MM.1S (cell line): ENCODE measurements around the gene MRPS24.

Source experiments
- DNase-seq: peaks from one replicate; pipeline ENCODE4 v3.0.0-alpha.2; 2015
- H2AFZ ChIP-seq: fragments of 300-600 bp; sonication (generic); 2 replicates; pipeline ENCODE4 v1.6.0; 2016; ENCODE audit warnings: antibody characterized with exemption, low read length
- H3F3A ChIP-seq: fragments of 300-600 bp; sonication (generic); 2 replicates; pipeline ENCODE4 v1.6.1; 2016; ENCODE audit warnings: mild to moderate bottlenecking, antibody characterized with exemption, low read length, moderate library complexity, mixed read lengths; ENCODE audit not compliant: insufficient read depth
- H3K27ac ChIP-seq: fragments of 300-600 bp; sonication (generic); 2 replicates; pipeline ENCODE4 v1.5.1; 2016; ENCODE audit warnings: mild to moderate bottlenecking, low read length
- H3K27me3 ChIP-seq: fragments of 300-600 bp; sonication (generic); replicated peaks from 2 replicates; pipeline ENCODE4 v1.6.0; 2016; ENCODE audit warnings: low read length; ENCODE audit not compliant: insufficient read depth
- H3K36me3 ChIP-seq: fragments of 300-600 bp; sonication (generic); replicated peaks from 2 replicates; pipeline ENCODE4 v1.6.1; 2016; ENCODE audit warnings: mild to moderate bottlenecking, low read length, mixed read lengths; ENCODE audit not compliant: insufficient read depth
- H3K4me1 ChIP-seq: fragments of 300-600 bp; sonication (generic); 2 replicates; pipeline ENCODE4 v1.6.1; 2016; ENCODE audit warnings: low read length, mixed read lengths
- H3K4me2 ChIP-seq: fragments of 300-600 bp; sonication (generic); 2 replicates; pipeline ENCODE4 v1.6.0; 2016; ENCODE audit warnings: low read depth, low read length
- H3K4me3 ChIP-seq: fragments of 300-600 bp; sonication (generic); 2 replicates; pipeline ENCODE4 v1.5.1; 2016; ENCODE audit warnings: low read length, mixed read lengths
- H3K79me2 ChIP-seq: fragments of 300-600 bp; sonication (generic); 2 replicates; pipeline ENCODE4 v1.6.1; 2016; ENCODE audit warnings: mixed run types, low read length, mixed read lengths
- H3K9ac ChIP-seq: fragments of 300-600 bp; sonication (generic); 2 replicates; pipeline ENCODE4 v1.6.1; 2016; ENCODE audit warnings: low read length, mixed read lengths
- H3K9me2 ChIP-seq: fragments of 300-600 bp; sonication (generic); replicated peaks from 2 replicates; pipeline ENCODE4 v1.6.1; 2016; ENCODE audit warnings: mild to moderate bottlenecking, low read length, mixed read lengths; ENCODE audit not compliant: insufficient read depth
- H3K9me3 ChIP-seq: fragments of 300-600 bp; sonication (generic); replicated peaks from 2 replicates; pipeline ENCODE4 v1.6.1; 2016; ENCODE audit warnings: mild to moderate bottlenecking, low read length, mixed read lengths; ENCODE audit not compliant: insufficient read depth
- H4K20me1 ChIP-seq: fragments of 300-600 bp; sonication (generic); 2 replicates; pipeline ENCODE4 v1.6.1; 2016; ENCODE audit warnings: mild to moderate bottlenecking, low read length, moderate library complexity, mixed read lengths; ENCODE audit not compliant: insufficient read depth
- EZH2 ChIP-seq: fragments of 300-600 bp; sonication (generic); optimal IDR thresholded peaks from 2 replicates; pipeline ENCODE3; 2017; ENCODE audit warnings: low read depth, mild to moderate bottlenecking, antibody characterized with exemption, low read length, mixed read lengths
- EZH2phosphoT487 ChIP-seq: fragments of 300-600 bp; sonication (generic); IDR thresholded peaks from 2 replicates; pipeline ENCODE4 v1.6.1; 2018; ENCODE audit warnings: antibody characterized with exemption, low read length
- TF ChIP-seq, protein P1 (sequence below): fragments of 300-600 bp; sonication (generic); IDR thresholded peaks from 2 replicates; pipeline ENCODE4 v1.5.1; 2016; ENCODE audit warnings: antibody characterized with exemption, low read length, mixed read lengths

The MRPS24 gene

DNA sequence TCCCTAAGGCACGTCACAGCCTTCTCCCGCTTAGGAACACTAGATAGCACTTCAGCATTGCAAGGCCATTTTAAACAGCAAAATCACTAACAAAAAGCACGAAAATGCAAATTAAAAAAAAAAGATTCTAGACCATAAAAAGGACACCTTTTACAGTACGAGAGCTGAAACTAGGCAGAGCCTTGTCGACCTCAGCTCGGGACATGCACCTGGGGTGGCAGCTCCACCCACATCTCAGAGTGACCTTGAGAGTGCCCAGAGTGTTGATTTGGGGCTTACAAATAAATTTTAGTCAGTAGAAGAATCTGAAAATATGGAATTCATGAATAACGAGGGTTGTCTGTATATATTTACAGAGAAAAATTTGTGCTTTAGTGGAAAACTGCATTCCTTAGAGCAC, 1.1 kb downstream of the MRPS24 start:
- Histone ChIP-seq H3K27me3 (no peaks in the 10 kb centered on the region), H3F3A (peaks cover 25% of the 10 kb centered on the region), H3K9me3 (no peaks in the 10 kb centered on the region), H2AFZ (no peak overlapping the region), H3K4me1 (peaks cover 7% of the 10 kb centered on the region; the same call in 1 of the 2 replicates), H3K9ac (peak overlapping the region; percentile 72), H3K36me3 (peaks cover 11% of the 10 kb centered on the region), H3K4me3 (peak overlapping the region; percentile 73), H3K4me2 (peak overlapping the region; percentile 72), H3K79me2 (peaks cover 23% of the 10 kb centered on the region), H3K9me2 (no peaks in the 10 kb centered on the region), H3K27ac (peak overlapping the region; percentile 83), H4K20me1 (no peaks in the 10 kb centered on the region)
- no peak for TF ChIP-seq EZH2
- no peak for TF ChIP-seq EZH2phosphoT487
- peak; percentile 87 for DNase-seq

DNA sequence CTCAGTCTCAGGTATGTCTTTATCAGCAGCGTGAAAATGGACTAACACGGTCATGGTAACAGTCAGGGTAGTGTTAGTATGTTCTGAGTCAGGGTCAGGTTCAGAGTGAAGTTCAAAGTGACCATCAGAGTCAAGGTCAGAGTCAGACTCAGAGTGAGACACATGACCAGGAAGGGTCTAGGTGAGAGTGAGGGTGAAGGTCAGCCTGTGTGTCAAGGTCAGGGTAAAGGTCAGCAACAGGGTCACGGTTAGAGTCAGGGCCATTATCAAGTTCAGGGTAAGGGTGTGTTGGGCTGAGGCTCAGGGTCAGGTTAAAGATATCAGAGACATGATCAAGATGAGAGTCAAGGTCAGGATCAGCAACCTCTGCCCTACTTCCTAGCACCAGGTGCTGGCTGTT, 4.0 kb downstream of the MRPS24 start:
- H3K27me3 ChIP-seq: no peaks in the 10 kb centered on the region
- no peaks in the 10 kb centered on the region for H3K9me3 ChIP-seq
- no peak overlapping the region for H3K4me2 ChIP-seq
- no peak overlapping the region for H3K4me3 ChIP-seq
- H3K9me2 ChIP-seq: no peaks in the 10 kb centered on the region
- H2AFZ ChIP-seq: no peak overlapping the region
- H3K27ac ChIP-seq: no peak overlapping the region
- H3K36me3 ChIP-seq: peaks cover 11% of the 10 kb centered on the region
- H3K4me1 ChIP-seq: peaks cover 7% of the 10 kb centered on the region; the same call in 1 of the 2 replicates
- TF ChIP-seq EZH2 (no peak), EZH2phosphoT487 (no peak)
- TF ChIP-seq, protein P1, sequence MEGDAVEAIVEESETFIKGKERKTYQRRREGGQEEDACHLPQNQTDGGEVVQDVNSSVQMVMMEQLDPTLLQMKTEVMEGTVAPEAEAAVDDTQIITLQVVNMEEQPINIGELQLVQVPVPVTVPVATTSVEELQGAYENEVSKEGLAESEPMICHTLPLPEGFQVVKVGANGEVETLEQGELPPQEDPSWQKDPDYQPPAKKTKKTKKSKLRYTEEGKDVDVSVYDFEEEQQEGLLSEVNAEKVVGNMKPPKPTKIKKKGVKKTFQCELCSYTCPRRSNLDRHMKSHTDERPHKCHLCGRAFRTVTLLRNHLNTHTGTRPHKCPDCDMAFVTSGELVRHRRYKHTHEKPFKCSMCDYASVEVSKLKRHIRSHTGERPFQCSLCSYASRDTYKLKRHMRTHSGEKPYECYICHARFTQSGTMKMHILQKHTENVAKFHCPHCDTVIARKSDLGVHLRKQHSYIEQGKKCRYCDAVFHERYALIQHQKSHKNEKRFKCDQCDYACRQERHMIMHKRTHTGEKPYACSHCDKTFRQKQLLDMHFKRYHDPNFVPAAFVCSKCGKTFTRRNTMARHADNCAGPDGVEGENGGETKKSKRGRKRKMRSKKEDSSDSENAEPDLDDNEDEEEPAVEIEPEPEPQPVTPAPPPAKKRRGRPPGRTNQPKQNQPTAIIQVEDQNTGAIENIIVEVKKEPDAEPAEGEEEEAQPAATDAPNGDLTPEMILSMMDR: no peak
- H4K20me1 ChIP-seq: no peaks in the 10 kb centered on the region
- no peak overlapping the region for H3K9ac ChIP-seq
- no peak for DNase-seq
- H3K79me2 ChIP-seq: peaks cover 23% of the 10 kb centered on the region
- H3F3A ChIP-seq: peaks cover 19% of the 10 kb centered on the region

DNA sequence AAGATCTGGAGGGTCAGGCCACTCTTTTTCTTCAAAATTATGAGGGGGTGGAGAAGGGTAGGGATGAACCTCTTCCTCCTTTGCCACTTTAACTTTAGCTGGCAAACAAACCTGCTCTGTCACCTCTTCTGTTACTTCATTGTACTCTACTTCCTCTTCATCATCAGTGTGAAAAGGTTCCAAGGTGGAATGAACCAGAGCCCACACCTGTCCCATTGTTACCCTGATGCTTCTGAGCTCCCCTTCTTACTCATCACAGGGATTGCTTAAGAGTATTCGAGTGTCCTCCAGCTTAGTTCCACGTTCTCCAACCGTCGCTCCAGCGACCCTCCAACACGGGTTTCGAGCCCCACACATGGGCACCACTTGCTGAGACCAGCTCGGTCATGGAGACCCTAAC, 5.2 kb downstream of the MRPS24 start:
- Histone ChIP-seq H3K4me2 (no peak overlapping the region), H3K79me2 (peaks cover 23% of the 10 kb centered on the region), H3K4me1 (peaks cover 3% of the 10 kb centered on the region; the same call in 1 of the 2 replicates), H3K9me2 (no peaks in the 10 kb centered on the region), H3K9me3 (no peaks in the 10 kb centered on the region), H4K20me1 (no peaks in the 10 kb centered on the region), H3K4me3 (no peak overlapping the region), H3K36me3 (peaks cover 11% of the 10 kb centered on the region), H3K27me3 (no peaks in the 10 kb centered on the region), H3F3A (peaks cover 13% of the 10 kb centered on the region), H3K27ac (no peak overlapping the region), H3K9ac (no peak overlapping the region), H2AFZ (no peak overlapping the region)
- no peak for DNase-seq
- TF ChIP-seq, protein P1: no peak
- no peak for TF ChIP-seq EZH2
- TF ChIP-seq EZH2phosphoT487: no peak

DNA sequence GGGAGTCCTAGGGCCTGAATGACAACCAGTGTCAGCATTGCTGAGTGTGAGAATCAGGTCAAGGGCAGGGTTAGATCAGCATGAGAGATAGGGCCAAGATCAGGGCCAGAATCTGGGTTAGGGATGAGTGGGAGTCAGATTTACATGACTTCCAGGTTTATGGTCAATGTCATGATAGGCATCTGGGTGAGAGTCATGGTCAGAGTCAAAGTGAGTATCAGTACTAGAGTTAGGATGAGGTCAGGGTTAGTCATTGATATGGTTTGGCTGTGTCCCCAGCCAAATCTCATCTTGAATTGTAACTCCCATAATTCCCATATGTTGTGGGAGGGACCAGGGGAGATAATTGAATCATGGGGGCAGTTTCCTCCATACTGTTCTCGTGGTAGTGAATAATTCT, 12.3 kb downstream of the MRPS24 start:
- no peak overlapping the region for H2AFZ ChIP-seq

More for the DNA sequence above, 12.3 kb downstream of the MRPS24 start:
- no peaks in the 10 kb centered on the region for H3K27me3 ChIP-seq
- no peaks in the 10 kb centered on the region for H3K9me2 ChIP-seq
- H3K79me2 ChIP-seq: no peaks in the 10 kb centered on the region
- no peak overlapping the region for H3K27ac ChIP-seq
- no peak for DNase-seq
- H3K36me3 ChIP-seq: no peaks in the 10 kb centered on the region
- H3F3A ChIP-seq: no peaks in the 10 kb centered on the region
- no peak overlapping the region for H3K4me2 ChIP-seq
- no peak overlapping the region for H3K4me3 ChIP-seq
- no peaks in the 10 kb centered on the region for H3K9me3 ChIP-seq
- no peaks in the 10 kb centered on the region for H4K20me1 ChIP-seq
- TF ChIP-seq, protein P1: no peak
- TF ChIP-seq EZH2 (no peak), EZH2phosphoT487 (no peak)
- H3K9ac ChIP-seq: no peak overlapping the region
- H3K4me1 ChIP-seq: no peaks in the 10 kb centered on the region
